WTC11 (cell line): ENCODE results near the gene C16orf95. TPM values are rescaled to one million over a fixed set of nuclear protein-coding genes. Genes with fewer than 3 reads are reported as not detected.

Source experiments
- ATAC-seq: fragments of 200-7000 bp; cut with Tn5 transposase; 2 replicates; pipeline ENCODE4 v1.10.0; 2021; ENCODE audit warnings: mild to moderate bottlenecking, moderate library complexity
- CTCF ChIA-PET: fragments of 300-600 bp; sonication (Branson Sonifier 250); formaldehyde crosslinking; loops from one replicate; lab custom pipeline; 2021; ENCODE audit warnings: antibody characterized with exemption; lab: Charles Lee
- POLR2A ChIA-PET: fragments of 350-600 bp; sonication (Branson Sonifier 250); formaldehyde crosslinking; loops from one replicate; lab custom pipeline; 2021; ENCODE audit warnings: antibody characterized with exemption; lab: Charles Lee
- DNase-seq: peaks from one replicate; pipeline ENCODE4 v3.0.0; 2021; ENCODE audit warnings: low spot score
- H3K27ac Mint-ChIP-seq: 2 replicates; pipeline ENCODE4 v1.8.0; 2021; ENCODE audit warnings: mixed read lengths
- H3K27me3 Mint-ChIP-seq: 2 replicates; pipeline ENCODE4 v1.8.0; 2021; ENCODE audit warnings: low read depth, mild to moderate bottlenecking, moderate library complexity, mixed read lengths
- H3K36me3 Mint-ChIP-seq: 2 replicates; pipeline ENCODE4 v1.8.0; 2021; ENCODE audit warnings: mixed read lengths
- H3K4me1 Mint-ChIP-seq: 2 replicates; pipeline ENCODE4 v1.8.0; 2022; ENCODE audit warnings: mixed read lengths
- H3K4me3 Mint-ChIP-seq: 2 replicates; pipeline ENCODE4 v1.8.0; 2021; ENCODE audit warnings: mild to moderate bottlenecking, moderate library complexity, mixed read lengths
- H3K9me3 Mint-ChIP-seq: 2 replicates; pipeline ENCODE4 v1.8.0; 2021; ENCODE audit warnings: mixed read lengths
- ATF3 ChIP-seq: sonication (generic); formaldehyde crosslinking; conservative IDR thresholded peaks from 2 replicates; pipeline ENCODE4 v1.8.1; 2022; ENCODE audit warnings: mild to moderate bottlenecking, missing genetic modification reagents
- CDX4 ChIP-seq: fragments of 250-450 bp; sonication (Bioruptor Pico); IDR thresholded peaks from 2 replicates; pipeline ENCODE4 v1.9.0; 2021; ENCODE audit warnings: moderate library complexity, mild to moderate bottlenecking, inconsistent platforms, borderline replicate concordance
- CREB1 ChIP-seq: sonication (generic); formaldehyde crosslinking; IDR thresholded peaks from 2 replicates; pipeline ENCODE4 v1.8.0; 2023; ENCODE audit warnings: mild to moderate bottlenecking, missing genetic modification reagents
- CTCF ChIP-seq: fragments of 200-600 bp; IDR thresholded peaks from 2 replicates; pipeline ENCODE4 v1.8.0; 2022; ENCODE audit warnings: antibody characterized with exemption
- E2F1 ChIP-seq: sonication (generic); formaldehyde crosslinking; IDR thresholded peaks from 2 replicates; pipeline ENCODE4 v1.8.0; 2022; ENCODE audit warnings: mild to moderate bottlenecking, missing genetic modification reagents
- EMX1 ChIP-seq: fragments of 250-450 bp; sonication (Bioruptor Pico); IDR thresholded peaks from 2 replicates; pipeline ENCODE4 v1.8.0; 2021; ENCODE audit warnings: mild to moderate bottlenecking
- ERG ChIP-seq: fragments of 250-450 bp; sonication (Bioruptor Pico); IDR thresholded peaks from 2 replicates; pipeline ENCODE4 v1.8.0; 2021; ENCODE audit warnings: mild to moderate bottlenecking
- GABPB1 ChIP-seq: sonication (generic); formaldehyde crosslinking; IDR thresholded peaks from 2 replicates; pipeline ENCODE4 v1.8.1; 2023; ENCODE audit warnings: mild to moderate bottlenecking, missing genetic modification reagents
- HMGA2 ChIP-seq: fragments of 250-450 bp; sonication (Bioruptor Pico); IDR thresholded peaks from 2 replicates; pipeline ENCODE4 v1.4.0; 2021; ENCODE audit warnings: mild to moderate bottlenecking, moderate library complexity
- MLX ChIP-seq: sonication (generic); formaldehyde crosslinking; IDR thresholded peaks from 2 replicates; pipeline ENCODE4 v1.8.1; 2023; ENCODE audit warnings: mild to moderate bottlenecking, missing genetic modification reagents, moderate library complexity
- NFATC4 ChIP-seq: fragments of 250-450 bp; sonication (Bioruptor Pico); IDR thresholded peaks from 2 replicates; pipeline ENCODE4 v1.9.0; 2021; ENCODE audit warnings: mild to moderate bottlenecking
- NFE2L1 ChIP-seq: sonication (generic); formaldehyde crosslinking; IDR thresholded peaks from 2 replicates; pipeline ENCODE4 v1.8.1; 2023; ENCODE audit warnings: missing genetic modification reagents
- SMAD3 ChIP-seq: sonication (generic); formaldehyde crosslinking; IDR thresholded peaks from 2 replicates; pipeline ENCODE4 v1.8.0; 2022; ENCODE audit warnings: missing genetic modification reagents, mild to moderate bottlenecking, borderline replicate concordance
- TCF7 ChIP-seq: sonication (generic); formaldehyde crosslinking; IDR thresholded peaks from 2 replicates; pipeline ENCODE4 v1.8.0; 2022; ENCODE audit warnings: mild to moderate bottlenecking, low read depth, missing genetic modification reagents, moderate library complexity
- TEAD4 ChIP-seq: sonication (generic); formaldehyde crosslinking; IDR thresholded peaks from 2 replicates; pipeline ENCODE4 v1.8.0; 2022; ENCODE audit warnings: mild to moderate bottlenecking, missing genetic modification reagents
- ZNF423 ChIP-seq: fragments of 250-450 bp; sonication (Bioruptor Pico); IDR thresholded peaks from 2 replicates; pipeline ENCODE4 v2.1.2; 2022; ENCODE audit warnings: mild to moderate bottlenecking, moderate library complexity
- ZNF425 ChIP-seq: fragments of 250-450 bp; sonication (Bioruptor Pico); conservative IDR thresholded peaks from 2 replicates; pipeline ENCODE4 v1.9.0; 2021; ENCODE audit warnings: mild to moderate bottlenecking
- ZNF532 ChIP-seq: fragments of 250-450 bp; sonication (Bioruptor Pico); IDR thresholded peaks from 2 replicates; pipeline ENCODE4 v1.9.0; 2021; ENCODE audit warnings: mild to moderate bottlenecking, borderline replicate concordance
- ZSCAN18 ChIP-seq: fragments of 250-450 bp; sonication (Bioruptor Pico); IDR thresholded peaks from 2 replicates; pipeline ENCODE4 v2.1.2; 2022; ENCODE audit warnings: mild to moderate bottlenecking, moderate library complexity
- total RNA-seq: library from RNA; stranded (reverse); gene quantifications from 3 replicates; pipeline ENCODE4 v1.2.3, GENCODE V29; 2021

The C16orf95 gene
- total RNA-seq, 1 experiment from 2014 or later, result 5.7 TPM

- TF ChIP-seq ZNF532, result no peak
Observed at GRCh38 chr16:87342978-87343752, 26.0 kb upstream of the C16orf95 start (continued).

- CTCF ChIA-PET, result no interaction called here
- Mint-ChIP-seq H3K27me3 (no peaks in the 10 kb centered on the region), H3K4me1 (peaks cover 15% of the 10 kb centered on the region), H3K36me3 (peaks cover 21% of the 10 kb centered on the region), H3K9me3 (no peaks in the 10 kb centered on the region), H3K4me3 (no peak overlapping the region), H3K27ac (no peak overlapping the region)
- ATAC-seq (no peak), DNase-seq (no peak)
- TF ChIP-seq EMX1, result no peak
- no peak for TF ChIP-seq CDX4 (CRISPR knock-in tag)
- no peak for TF ChIP-seq ZSCAN18 (CRISPR knock-in tag)
- no peak for TF ChIP-seq HMGA2
- TF ChIP-seq ZNF423, result no peak
- TF ChIP-seq TEAD4 (CRISPR knock-in tag), result no peak
- no peak for TF ChIP-seq ATF3 (CRISPR knock-in tag)
- no peak for TF ChIP-seq SMAD3 (CRISPR knock-in tag)
- TF ChIP-seq MLX (CRISPR knock-in tag), result no peak
- no peak for TF ChIP-seq E2F1
- no peak for TF ChIP-seq ZNF425 (CRISPR knock-in tag)
- no peak for TF ChIP-seq ERG (CRISPR knock-in tag)
- TF ChIP-seq NFE2L1 (CRISPR knock-in tag), result no peak
- TF ChIP-seq TCF7 (CRISPR knock-in tag), result no peak
- no peak for TF ChIP-seq NFATC4 (CRISPR knock-in tag)
- no peak for TF ChIP-seq CREB1 (CRISPR knock-in tag)
- no peak for TF ChIP-seq GABPB1 (CRISPR knock-in tag)
- no peak for TF ChIP-seq CTCF
- POLR2A ChIA-PET, result no interaction called here
Observed at GRCh38 chr16:87342504-87342903, 25.3 kb upstream of the C16orf95 start.
